ENCODE measurements around the gene FGFR2.

DNA sequence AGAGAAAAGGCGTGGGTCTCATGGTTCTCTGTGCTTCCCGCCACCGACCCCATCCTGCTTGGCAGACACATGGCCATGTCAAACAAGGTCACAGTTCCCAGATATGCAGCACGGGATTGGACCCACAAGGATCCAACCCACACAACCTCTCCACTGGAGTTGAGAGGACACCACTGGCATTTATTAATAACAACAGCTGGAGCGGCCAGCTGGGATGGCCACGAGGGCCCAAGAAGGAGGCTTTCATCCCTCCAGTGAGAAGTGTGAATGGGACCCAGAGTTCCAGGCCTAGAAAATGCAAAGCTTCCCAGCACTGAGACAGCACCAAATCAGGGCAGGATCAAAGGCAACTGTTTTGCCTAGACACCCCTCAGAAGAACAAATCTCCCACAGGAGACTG, 31.5 kb downstream of the FGFR2 start:
- TF ChIP-seq EZH2 (IDR thresholded peaks at IDR 0.05; ENCODE audit: borderline replicate concordance, low read depth, low read length): no peak
- TF ChIP-seq ZNF586 (CRISPR knock-in tag; conservative IDR thresholded peaks at IDR 0.05): no peak
- TF ChIP-seq, protein P1, sequence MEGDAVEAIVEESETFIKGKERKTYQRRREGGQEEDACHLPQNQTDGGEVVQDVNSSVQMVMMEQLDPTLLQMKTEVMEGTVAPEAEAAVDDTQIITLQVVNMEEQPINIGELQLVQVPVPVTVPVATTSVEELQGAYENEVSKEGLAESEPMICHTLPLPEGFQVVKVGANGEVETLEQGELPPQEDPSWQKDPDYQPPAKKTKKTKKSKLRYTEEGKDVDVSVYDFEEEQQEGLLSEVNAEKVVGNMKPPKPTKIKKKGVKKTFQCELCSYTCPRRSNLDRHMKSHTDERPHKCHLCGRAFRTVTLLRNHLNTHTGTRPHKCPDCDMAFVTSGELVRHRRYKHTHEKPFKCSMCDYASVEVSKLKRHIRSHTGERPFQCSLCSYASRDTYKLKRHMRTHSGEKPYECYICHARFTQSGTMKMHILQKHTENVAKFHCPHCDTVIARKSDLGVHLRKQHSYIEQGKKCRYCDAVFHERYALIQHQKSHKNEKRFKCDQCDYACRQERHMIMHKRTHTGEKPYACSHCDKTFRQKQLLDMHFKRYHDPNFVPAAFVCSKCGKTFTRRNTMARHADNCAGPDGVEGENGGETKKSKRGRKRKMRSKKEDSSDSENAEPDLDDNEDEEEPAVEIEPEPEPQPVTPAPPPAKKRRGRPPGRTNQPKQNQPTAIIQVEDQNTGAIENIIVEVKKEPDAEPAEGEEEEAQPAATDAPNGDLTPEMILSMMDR (IDR thresholded peaks at IDR 0.05 in 2 of 3, conservative IDR thresholded peaks at IDR 0.05 in 1 of 3; ENCODE audit: insufficient read depth in 2 of 3, low read depth in 1 of 3, low read length in 3 of 3): no peak
- TF ChIP-seq, protein P2, sequence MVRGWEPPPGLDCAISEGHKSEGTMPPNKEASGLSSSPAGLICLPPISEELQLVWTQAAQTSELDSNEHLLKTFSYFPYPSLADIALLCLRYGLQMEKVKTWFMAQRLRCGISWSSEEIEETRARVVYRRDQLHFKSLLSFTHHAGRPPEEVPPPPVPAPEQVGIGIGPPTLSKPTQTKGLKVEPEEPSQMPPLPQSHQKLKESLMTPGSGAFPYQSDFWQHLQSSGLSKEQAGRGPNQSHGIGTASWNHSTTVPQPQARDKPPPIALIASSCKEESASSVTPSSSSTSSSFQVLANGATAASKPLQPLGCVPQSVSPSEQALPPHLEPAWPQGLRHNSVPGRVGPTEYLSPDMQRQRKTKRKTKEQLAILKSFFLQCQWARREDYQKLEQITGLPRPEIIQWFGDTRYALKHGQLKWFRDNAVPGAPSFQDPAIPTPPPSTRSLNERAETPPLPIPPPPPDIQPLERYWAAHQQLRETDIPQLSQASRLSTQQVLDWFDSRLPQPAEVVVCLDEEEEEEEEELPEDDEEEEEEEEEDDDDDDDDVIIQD (CRISPR knock-in tag; IDR thresholded peaks at IDR 0.05): no peak
- TF ChIP-seq MAFG (tag; conservative IDR thresholded peaks at IDR 0.05): no peak
- TF ChIP-seq RAD21 (CRISPR knock-in tag; conservative IDR thresholded peaks at IDR 0.05 in 1 of 2, IDR thresholded peaks at IDR 0.05 in 1 of 2): no peak
- TF ChIP-seq ZNF444 (CRISPR knock-in tag; IDR thresholded peaks at IDR 0.05): no peak
- TF ChIP-seq CHD2 (IDR thresholded peaks at IDR 0.05; ENCODE audit: low read depth, low read length): no peak
- TF ChIP-seq, protein P3, sequence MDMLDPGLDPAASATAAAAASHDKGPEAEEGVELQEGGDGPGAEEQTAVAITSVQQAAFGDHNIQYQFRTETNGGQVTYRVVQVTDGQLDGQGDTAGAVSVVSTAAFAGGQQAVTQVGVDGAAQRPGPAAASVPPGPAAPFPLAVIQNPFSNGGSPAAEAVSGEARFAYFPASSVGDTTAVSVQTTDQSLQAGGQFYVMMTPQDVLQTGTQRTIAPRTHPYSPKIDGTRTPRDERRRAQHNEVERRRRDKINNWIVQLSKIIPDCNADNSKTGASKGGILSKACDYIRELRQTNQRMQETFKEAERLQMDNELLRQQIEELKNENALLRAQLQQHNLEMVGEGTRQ (CRISPR knock-in tag; IDR thresholded peaks at IDR 0.05): no peak
- TF ChIP-seq HMG20B (CRISPR knock-in tag; IDR thresholded peaks at IDR 0.05): no peak
- no peak for TF ChIP-seq RBM39 (optimal IDR thresholded peaks at IDR 0.05; ENCODE audit: low read depth, low read length)
- no peak for TF ChIP-seq ATF1 (CRISPR knock-in tag; IDR thresholded peaks at IDR 0.05)
- TF ChIP-seq ATF1 (tag; IDR thresholded peaks at IDR 0.05): no peak
- TF ChIP-seq SREBF1 (IDR thresholded peaks at IDR 0.05; ENCODE audit: borderline replicate concordance, low read depth, low read length): no peak
